Activated B cell treated with CpG ODN at 0.5 μM for 24 hours (primary cell): Measurements from ENCODE around the gene TCF12. TPM values are rescaled to one million over a fixed set of nuclear protein-coding genes. Genes with fewer than 3 reads are reported as not detected.

Source experiments
- ATAC-seq: fragments of 200-7000 bp; cut with Tn5 transposase; one replicate; pipeline ENCODE4 v1.10.0; 2021; ENCODE audit warnings: low read depth, mild to moderate bottlenecking, moderate library complexity
- CTCF ChIA-PET: fragments of 350-600 bp; sonication (Branson Sonifier 250); formaldehyde crosslinking; loops from one replicate; lab custom pipeline; 2021; ENCODE audit warnings: antibody characterized with exemption; lab: Charles Lee
- POLR2A ChIA-PET: fragments of 350-600 bp; sonication (Branson Sonifier 250); formaldehyde crosslinking; loops from one replicate; lab custom pipeline; 2021; ENCODE audit warnings: antibody characterized with exemption; lab: Charles Lee
- DNase-seq: peaks from one replicate; pipeline ENCODE4 v3.0.0; 2022
- H3K27ac Mint-ChIP-seq: one replicate; pipeline ENCODE4 v1.8.0; 2020; ENCODE audit warnings: mixed read lengths
- H3K27me3 Mint-ChIP-seq: one replicate; pipeline ENCODE4 v1.8.0; 2021; ENCODE audit warnings: mixed read lengths
- H3K36me3 Mint-ChIP-seq: one replicate; pipeline ENCODE4 v1.8.0; 2021; ENCODE audit warnings: low read depth, mixed read lengths
- H3K4me1 Mint-ChIP-seq: one replicate; pipeline ENCODE4 v1.8.0; 2021; ENCODE audit warnings: mixed read lengths
- H3K4me3 Mint-ChIP-seq: one replicate; pipeline ENCODE4 v1.8.0; 2020; ENCODE audit warnings: mild to moderate bottlenecking, mixed read lengths
- H3K9me3 Mint-ChIP-seq: one replicate; pipeline ENCODE4 v1.8.0; 2020; ENCODE audit warnings: mixed read lengths
- intact Hi-C: fragments of 100-400 bp; cut with micrococcal nuclease; formaldehyde crosslinking; loops from one replicate; pipeline ENCODE4 v1.15.1; 2024
- total RNA-seq: library from RNA; stranded (reverse); gene quantifications from 2 replicates; pipeline ENCODE4 v1.2.3, GENCODE V29; 2022
- TF ChIP-seq, protein P1 (sequence below): fragments of 200-600 bp; IDR thresholded peaks from one replicate; pipeline ENCODE4 v1.8.0; 2022; ENCODE audit warnings: antibody characterized with exemption, mild to moderate bottlenecking

Gene TCF12
- total RNA-seq, 1 donor from 2014 or later = 119 TPM

DNA sequence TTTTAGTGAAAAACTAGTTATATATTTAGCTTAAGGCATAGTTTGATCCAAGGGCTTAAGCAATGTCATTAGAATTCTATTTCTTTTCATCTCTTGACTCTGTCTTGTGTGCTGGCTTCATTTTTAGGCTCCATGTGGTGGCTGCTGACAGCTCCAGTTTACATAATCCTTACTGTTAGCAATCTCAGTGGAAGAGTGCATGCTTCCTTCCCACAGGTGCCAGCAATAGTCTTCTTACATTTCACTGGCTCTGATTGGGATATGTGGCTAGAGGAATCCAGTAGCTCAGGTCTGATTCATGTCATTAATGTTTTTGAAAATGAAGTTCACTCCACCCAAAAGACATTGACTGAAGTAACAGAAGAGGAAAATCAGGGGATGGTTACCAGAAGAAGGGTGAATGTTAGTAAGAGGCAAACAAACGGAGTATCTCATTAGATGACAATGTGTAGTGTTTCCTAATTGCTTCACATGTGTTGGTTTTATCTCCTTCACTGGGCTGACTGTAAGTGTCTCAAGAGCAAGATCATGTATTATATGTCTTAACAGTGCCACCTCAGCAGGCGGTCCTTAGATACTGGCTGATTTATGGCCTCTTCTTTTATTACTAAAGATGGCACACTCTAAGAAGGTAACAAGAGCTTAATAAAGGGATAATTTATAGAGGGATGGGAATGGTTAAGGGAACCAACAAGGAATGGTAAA, 25.6 kb upstream of the TCF12 start:
- Mint-ChIP-seq H3K36me3 (no peaks in the 10 kb centered on the region), H3K27ac (no peak overlapping the region), H3K27me3 (no peaks in the 10 kb centered on the region), H3K4me1 (peaks cover 7% of the 10 kb centered on the region), H3K9me3 (peaks cover 3% of the 10 kb centered on the region), H3K4me3 (no peak overlapping the region)
- ChIA-PET CTCF (no interaction called here), POLR2A (no interaction called here)
- intact Hi-C loops = no loop called here
- TF ChIP-seq, protein P1, sequence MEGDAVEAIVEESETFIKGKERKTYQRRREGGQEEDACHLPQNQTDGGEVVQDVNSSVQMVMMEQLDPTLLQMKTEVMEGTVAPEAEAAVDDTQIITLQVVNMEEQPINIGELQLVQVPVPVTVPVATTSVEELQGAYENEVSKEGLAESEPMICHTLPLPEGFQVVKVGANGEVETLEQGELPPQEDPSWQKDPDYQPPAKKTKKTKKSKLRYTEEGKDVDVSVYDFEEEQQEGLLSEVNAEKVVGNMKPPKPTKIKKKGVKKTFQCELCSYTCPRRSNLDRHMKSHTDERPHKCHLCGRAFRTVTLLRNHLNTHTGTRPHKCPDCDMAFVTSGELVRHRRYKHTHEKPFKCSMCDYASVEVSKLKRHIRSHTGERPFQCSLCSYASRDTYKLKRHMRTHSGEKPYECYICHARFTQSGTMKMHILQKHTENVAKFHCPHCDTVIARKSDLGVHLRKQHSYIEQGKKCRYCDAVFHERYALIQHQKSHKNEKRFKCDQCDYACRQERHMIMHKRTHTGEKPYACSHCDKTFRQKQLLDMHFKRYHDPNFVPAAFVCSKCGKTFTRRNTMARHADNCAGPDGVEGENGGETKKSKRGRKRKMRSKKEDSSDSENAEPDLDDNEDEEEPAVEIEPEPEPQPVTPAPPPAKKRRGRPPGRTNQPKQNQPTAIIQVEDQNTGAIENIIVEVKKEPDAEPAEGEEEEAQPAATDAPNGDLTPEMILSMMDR = no peak
- DNase-seq = no peak
- no peak for ATAC-seq

DNA sequence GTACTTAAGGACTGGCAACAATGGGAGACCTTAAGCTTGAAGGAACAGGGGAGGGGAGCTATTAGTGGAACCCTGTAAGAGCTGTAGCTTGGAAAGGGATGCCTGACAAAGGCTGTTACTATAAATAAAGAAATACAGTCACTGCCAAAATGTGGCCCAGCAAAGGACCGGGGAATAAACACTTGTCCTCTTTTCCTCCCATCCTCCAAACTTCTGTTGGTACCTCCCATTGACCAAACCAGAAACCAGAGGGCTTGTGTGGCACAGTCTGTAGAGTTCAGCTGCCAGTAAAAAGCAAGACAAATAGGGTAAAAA, 25.1 kb upstream of the TCF12 start:
- Mint-ChIP-seq H3K4me3 (no peak overlapping the region), H3K36me3 (no peaks in the 10 kb centered on the region), H3K9me3 (peaks cover 3% of the 10 kb centered on the region), H3K27me3 (no peaks in the 10 kb centered on the region), H3K4me1 (peaks cover 3% of the 10 kb centered on the region), H3K27ac (no peak overlapping the region)
- ATAC-seq (no peak), DNase-seq (no peak)
- POLR2A ChIA-PET = no interaction called here
- intact Hi-C loops = no loop called here
- CTCF ChIA-PET = no interaction called here
- TF ChIP-seq, protein P1 = no peak

DNA sequence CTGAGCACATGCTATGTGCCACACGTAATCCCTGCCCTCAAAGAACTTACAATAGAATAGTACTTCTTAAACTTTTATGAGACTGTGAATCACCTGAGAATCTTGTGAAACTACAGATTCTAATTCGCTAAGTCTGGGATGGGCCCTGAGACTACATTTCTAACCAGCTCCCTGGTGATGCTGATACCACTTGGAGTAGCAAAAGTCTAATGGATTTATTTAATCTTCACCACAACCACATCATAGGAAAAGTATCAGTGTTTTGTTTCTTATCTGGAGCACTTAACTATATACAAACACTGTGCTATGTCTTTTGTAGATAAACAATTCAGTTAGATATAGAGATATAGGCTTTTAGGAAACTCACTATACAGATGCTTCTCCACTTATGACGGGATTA, 23.8 kb upstream of the TCF12 start:
- ChIA-PET CTCF (no interaction called here), POLR2A (no interaction called here)
- DNase-seq = no peak
- no peaks in the 10 kb centered on the region for H3K27me3 Mint-ChIP-seq
- no peak overlapping the region for H3K4me3 Mint-ChIP-seq
- intact Hi-C loops = no loop called here
- no peak for ATAC-seq
- no peaks in the 10 kb centered on the region for H3K36me3 Mint-ChIP-seq
- H3K4me1 Mint-ChIP-seq = no peaks in the 10 kb centered on the region
- H3K27ac Mint-ChIP-seq = no peak overlapping the region
- TF ChIP-seq, protein P1 = no peak
- peaks cover 3% of the 10 kb centered on the region for H3K9me3 Mint-ChIP-seq

DNA sequence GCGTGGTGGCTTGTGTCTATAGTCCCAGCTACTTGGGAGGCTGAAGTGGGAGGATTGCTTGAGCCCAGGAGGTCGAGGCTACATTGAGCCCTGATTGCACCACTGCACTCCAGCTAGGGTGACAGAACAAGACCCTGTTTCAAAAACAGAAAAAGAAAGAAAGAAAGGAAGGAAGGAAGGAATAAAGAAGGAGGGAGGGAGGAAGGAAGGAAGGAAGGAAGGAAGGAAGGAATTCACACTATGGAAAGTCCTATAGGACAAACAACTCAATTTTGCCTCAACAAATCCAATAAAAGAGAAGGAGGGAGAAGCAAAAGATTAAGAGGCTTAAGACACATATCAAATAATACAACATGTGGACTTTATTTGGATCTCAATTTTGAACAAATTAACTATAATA, 16.5 kb upstream of the TCF12 start:
- intact Hi-C loops = no loop called here

DNA sequence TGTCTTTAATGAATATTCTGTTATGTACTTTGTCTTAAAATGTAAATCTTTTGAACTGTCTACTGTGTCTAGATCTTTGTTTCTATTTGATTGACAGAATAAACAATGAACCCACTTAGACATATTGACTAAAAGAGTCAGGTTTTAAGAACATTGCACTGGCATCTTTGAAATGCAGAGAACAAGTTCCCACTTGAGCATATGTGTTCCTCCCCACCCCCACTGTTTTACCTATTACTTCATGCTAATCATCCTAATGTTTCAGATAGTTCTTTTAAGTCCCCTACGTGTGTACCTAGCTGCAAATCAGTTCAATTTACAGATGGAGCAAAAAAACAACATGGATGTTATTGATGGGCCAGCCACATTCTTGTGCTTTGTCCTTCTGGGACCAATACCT, 11.7 kb upstream of the TCF12 start:
- no peaks in the 10 kb centered on the region for H3K36me3 Mint-ChIP-seq
- H3K27ac Mint-ChIP-seq = peak overlapping the region; percentile 62
- DNase-seq (no peak), ATAC-seq (no peak)
- TF ChIP-seq, protein P1 = no peak
- peaks cover 14% of the 10 kb centered on the region for H3K4me1 Mint-ChIP-seq
- intact Hi-C loops = loop anchor here (1.0 kb wide), 1 partner anchor 12 kb away; the partner anchor contains the start of gene TCF12
- H3K9me3 Mint-ChIP-seq = no peaks in the 10 kb centered on the region
- CTCF ChIA-PET = interaction anchor here (1.2 kb wide), 1 partner anchor 11 kb away, joined by 5 read pairs; no protein-coding TSS in a partner anchor
- H3K4me3 Mint-ChIP-seq = peak overlapping the region; percentile 59
- H3K27me3 Mint-ChIP-seq = no peaks in the 10 kb centered on the region
- POLR2A ChIA-PET = interaction anchor here (1.0 to 3.3 kb wide), 4 partner anchors 11 to 20 kb away, joined by 3 to 17 read pairs (median 3); partner anchors contain the start of gene TCF12

More for the DNA sequence above, 16.5 kb upstream of the TCF12 start:
- Mint-ChIP-seq H3K36me3 (no peaks in the 10 kb centered on the region), H3K27me3 (no peaks in the 10 kb centered on the region), H3K9me3 (peaks cover 3% of the 10 kb centered on the region), H3K4me1 (peaks cover 6% of the 10 kb centered on the region), H3K4me3 (no peak overlapping the region), H3K27ac (no peak overlapping the region)
- TF ChIP-seq, protein P1 = no peak
- CTCF ChIA-PET = interaction anchor here (0.6 kb wide), 1 partner anchor 12 kb away, joined by 3 read pairs; no protein-coding TSS in a partner anchor
- DNase-seq (no peak), ATAC-seq (no peak)
- POLR2A ChIA-PET = no interaction called here
